HG03060 (cell line): ENCODE measurements around the gene VPS18.

Experiments
- ATAC-seq: cut with Tn5 transposase; IDR thresholded peaks from one replicate; pipeline ENCODE4 v1.9.1; 2021; ENCODE audit warnings: low read depth, moderate number of reproducible peaks; ENCODE audit not compliant: unreplicated experiment

VPS18 gene

GRCh38 chr15:40918146-40918798, 24.0 kb downstream of the VPS18 start:
- ATAC-seq = no peak

DNA sequence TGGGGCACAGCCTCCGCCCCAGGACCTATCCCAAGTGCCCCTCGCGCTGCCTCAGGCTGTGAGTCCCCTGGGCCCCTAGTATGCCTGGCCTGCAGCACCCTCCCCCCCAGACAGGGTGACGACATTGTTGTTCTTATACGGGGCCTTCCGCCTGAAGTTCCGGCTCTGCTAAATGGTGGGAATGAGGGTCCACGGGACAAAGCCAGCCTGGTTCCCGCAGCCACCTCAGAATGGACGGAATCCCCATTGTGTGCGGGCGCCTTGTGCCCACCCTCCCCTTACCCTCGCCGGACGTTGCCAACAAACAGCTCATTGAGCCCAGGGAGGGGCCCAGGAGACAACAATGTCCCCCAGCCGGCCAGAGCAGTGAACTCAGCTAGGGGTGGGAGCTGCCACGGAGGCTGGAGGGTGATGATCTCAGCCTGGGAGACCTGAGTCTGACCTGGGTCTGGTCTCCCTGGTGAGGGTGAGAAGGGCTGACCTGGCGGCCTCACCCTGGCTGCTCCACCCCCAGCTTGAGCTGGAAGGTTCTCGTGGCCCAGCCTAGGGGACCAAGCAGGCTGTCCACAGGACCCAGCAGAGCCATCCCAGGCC, 24.6 kb downstream of the VPS18 start:
- ATAC-seq = no peak

DNA sequence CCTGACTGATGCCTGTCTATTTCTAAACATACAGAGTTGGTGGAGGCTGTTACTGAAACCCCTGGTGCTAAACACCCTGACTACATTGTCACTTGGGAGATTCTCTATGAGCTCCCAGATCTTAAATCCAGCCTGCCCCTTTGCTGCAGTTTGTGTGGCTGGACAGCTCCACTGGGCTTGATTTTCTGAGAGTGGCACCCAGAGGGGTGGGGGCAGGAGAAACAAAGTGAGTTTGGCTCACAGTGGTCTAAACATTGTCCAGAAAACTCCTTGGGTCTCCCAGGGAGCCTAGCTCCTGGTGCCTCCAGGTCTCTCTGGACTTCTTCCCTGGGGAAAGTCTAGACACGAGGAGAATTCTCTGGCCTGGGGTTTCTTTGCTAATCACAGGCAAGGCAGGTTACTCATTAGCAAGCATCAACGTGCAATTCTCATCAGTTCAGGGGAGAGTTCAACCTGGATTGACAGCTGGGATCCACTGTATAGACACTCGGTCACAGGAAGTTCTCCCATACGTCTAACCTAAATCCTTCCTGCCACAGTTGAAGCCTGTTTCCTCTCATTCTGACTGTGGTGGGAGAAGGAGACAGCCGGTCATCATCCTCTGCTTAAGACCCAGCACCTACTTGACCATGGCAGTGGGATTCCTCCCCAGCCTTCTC, 27.8 kb downstream of the VPS18 start:
- ATAC-seq = no peak

DNA sequence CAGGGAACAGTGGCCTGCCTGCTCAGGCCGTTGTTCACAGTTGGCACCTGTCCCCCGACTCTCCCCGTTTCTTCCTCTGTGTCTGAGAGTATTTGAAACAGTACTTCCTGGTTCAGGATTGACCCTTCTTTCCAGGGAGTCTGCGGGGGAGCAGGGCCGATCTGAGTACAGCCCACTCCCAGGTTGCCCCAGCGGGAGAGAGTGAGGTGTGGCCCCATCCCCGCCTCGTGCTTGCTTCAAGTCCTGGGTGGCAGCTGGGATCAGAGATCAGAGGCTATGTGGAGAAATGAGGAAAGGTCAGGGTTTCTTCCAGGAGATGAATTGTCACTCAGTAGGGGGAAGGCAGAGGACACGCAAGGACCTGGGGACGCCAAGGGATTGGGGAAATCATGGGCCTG, 28.4 kb downstream of the VPS18 start:
- ATAC-seq = no peak

DNA sequence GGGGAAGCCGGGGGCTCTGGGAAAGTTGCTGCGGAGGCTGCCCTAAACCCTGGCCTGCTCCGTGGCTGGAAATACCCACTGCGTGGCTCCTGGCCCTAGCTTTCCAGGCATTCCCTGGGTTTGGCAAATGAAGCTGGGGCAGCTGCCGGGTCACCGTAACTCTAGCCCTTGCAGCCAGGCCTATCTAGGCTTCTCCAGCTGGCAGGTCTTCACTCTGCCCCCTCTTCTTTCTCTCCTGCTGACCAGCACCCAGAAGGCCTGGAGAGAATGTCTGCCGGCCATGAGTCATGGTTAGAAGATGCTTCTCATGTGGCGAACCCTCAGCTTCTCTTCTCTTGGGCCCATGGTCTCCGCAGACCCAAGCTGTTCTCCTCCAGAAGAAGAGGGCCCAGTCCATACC, 29.3 kb downstream of the VPS18 start:
- no peak for ATAC-seq

- no peak for ATAC-seq
Observed at GRCh38 chr15:40925495-40925862, 31.2 kb downstream of the VPS18 start.

GRCh38 chr15:40925863-40926658, 31.8 kb downstream of the VPS18 start:
- ATAC-seq = no peak

- ATAC-seq = no peak
Observed at GRCh38 chr15:40926659-40927494, 32.6 kb downstream of the VPS18 start.

GRCh38 chr15:40927495-40927872, 33.2 kb downstream of the VPS18 start:
- no peak for ATAC-seq

DNA sequence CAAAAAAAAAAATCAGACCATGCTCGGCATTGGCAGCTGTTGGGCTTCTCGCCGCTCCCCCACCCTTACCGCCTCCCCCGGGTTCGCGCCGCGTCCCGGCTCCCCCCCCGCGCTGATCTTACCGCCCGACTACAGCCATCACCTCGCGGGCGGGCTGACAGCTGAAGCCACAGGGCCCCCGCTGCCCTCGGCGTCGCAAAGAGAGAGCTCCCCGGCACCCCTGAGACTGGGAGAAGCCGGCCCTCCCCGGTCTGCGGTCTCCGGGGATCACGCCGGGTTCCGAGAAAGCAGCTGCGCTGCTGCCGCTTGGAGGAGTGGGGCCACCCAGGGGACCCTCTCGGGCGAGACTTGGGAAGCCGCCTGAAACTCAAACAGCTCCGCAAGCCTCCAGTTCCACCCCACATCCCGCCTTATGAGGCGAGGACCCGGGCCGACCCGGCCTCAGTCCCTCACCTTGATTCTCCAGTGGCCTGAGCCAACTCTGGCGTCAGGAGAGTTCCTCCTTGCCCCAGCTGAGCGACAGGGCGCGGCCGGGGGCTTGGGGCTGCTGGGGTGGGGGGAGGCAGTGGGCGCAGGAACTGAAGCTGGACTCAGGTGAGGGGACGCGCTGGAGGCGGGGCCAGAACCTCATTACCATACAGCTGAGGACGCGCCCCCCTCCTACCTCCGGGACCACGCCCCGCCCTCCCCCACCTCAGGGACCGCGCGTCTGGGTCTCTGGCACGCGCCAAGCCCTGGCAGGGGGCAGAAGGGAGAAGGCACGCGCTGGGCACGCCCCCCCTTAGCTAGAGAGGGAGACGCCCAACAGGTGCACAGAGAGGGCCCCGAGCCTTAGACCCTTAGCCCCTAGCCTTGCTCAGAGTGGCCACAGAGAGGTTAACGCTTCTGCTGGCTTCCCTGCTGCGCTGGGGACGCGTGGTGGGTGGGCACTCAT, 33.9 kb downstream of the VPS18 start:
- no peak for ATAC-seq

DNA sequence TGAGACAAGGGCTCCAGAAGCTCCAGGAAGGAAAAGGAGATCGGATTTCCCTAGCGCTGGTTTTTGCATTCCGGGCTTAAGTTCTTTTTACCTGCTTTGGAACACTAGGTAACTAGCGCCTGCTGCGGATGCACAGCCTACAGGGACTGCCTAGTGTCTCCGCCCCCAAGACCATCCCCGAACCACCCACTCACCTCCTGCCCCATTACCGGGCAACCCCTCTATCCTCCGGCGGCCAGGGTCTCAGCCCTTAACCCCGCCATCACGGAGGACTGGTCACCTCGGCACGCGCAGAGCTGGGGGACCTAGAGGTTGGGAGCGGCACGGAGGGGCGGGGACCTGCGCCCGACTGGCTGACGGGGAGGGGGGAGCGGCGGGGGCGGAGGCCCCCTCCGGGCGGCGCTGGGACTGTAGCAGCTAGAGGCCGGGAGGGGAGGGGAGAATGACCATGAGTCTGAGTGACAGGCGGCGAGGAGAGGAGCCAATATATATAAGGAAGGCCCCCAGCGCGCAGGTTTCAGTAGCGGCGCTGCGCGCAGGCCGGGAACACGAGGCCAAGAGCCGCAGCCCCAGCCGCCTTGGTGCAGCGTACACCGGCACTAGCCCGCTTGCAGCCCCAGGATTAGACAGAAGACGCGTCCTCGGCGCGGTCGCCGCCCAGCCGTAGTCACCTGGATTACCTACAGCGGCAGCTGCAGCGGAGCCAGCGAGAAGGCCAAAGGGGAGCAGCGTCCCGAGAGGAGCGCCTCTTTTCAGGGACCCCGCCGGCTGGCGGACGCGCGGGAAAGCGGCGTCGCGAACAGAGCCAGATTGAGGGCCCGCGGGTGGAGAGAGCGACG, 34.8 kb downstream of the VPS18 start, which contains the start of gene DLL4:
Gene DLL4 (plus strand): TSS at position 520 of the 839 bp plus-strand sequence. CDS start 329 bp downstream, outside the sequence.
- ATAC-seq = no peak

- ATAC-seq = no peak
Observed at GRCh38 chr15:40929660-40930429, 35.6 kb downstream of the VPS18 start.

DNA sequence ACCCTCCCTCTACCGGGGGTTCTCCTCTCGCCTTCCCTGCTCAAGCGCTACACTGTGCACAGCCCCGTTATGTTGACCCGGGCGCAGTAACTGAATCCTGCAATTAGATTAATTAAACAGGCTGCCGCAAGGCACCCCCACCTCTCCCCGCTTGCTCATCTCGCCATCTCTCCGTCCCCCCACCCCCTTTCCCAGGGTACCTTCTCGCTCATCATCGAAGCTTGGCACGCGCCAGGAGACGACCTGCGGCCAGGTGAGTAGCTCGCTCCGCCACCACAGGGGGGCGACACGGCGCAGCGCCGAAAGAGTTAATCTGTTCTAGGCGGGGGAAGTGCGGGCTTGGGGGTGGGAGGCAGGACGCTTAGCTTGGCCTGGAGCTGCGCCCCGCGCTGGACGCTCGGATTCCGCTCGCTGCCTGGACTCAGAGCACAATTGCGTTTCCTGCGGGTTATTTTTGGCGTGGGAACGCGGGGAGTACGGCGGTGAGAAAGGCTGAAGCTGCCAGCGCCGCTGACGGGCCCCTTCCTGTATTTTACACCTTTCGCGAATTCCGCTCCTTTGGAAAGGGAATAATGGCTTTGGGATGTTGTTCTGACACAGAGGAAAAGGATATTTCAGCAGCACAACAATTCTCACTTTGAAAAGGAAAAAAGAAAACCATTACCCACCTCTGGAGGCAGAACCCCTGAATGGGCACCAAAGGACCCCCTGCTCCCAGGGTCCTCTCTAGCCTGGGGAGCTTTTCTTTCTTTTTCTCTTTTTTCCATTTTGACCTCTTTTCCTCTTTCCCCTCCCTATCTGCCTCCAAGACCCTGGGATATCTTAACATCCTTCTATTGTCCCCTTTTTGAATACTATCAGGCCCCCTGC, 36.4 kb downstream of the VPS18 start:
- ATAC-seq = no peak

GRCh38 chr15:40931300-40932142, 37.3 kb downstream of the VPS18 start:
- ATAC-seq = no peak

DNA sequence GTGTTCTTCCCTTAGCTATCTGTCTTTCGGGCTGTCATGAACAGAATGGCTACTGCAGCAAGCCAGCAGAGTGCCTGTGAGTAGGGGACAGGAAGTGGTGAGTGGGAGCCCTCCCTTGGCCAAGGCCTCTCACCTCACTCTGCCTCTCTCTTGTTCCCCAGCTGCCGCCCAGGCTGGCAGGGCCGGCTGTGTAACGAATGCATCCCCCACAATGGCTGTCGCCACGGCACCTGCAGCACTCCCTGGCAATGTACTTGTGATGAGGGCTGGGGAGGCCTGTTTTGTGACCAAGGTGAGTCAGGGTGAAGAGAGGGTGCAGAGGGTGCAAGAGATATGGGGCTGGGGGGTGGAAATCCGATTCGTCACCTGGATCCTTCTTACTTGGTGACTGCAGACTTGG, 37.9 kb downstream of the VPS18 start:
- no peak for ATAC-seq
